Esophagus muscularis mucosa (tissue), 4 donors: ENCODE data around the gene COQ9. TPM values are rescaled to one million over a fixed set of nuclear protein-coding genes. Genes with fewer than 3 reads are reported as not detected.

Experiments used
- DNase-seq: peaks from one replicate; pipeline ENCODE4 v3.0.0-alpha.2; 2017; ENCODE audit errors: extremely low spot score
- H3K27ac ChIP-seq, 4 donors: fragments of 200-600 bp; sonication (generic); replicated peaks in 1 of 4; 1 replicate in 3 of 4; 2 replicates in 1 of 4; pipeline ENCODE4 v1.5.1; 2016 to 2019; ENCODE audit warnings: mild to moderate bottlenecking in 1 of 4
- H3K27me3 ChIP-seq, 4 donors: fragments of 200-600 bp; sonication (generic); one replicate each; pipeline versions ENCODE4 v1.5.1 to v1.6.0; 2016 to 2019
- H3K36me3 ChIP-seq, 4 donors: fragments of 200-600 bp; sonication (generic); one replicate each; pipeline ENCODE4 v1.5.1; 2016 to 2019
- H3K4me1 ChIP-seq, 4 donors: fragments of 200-600 bp; sonication (generic); one replicate each; pipeline ENCODE4 v1.5.1; 2016 to 2019
- H3K4me3 ChIP-seq, 4 donors: fragments of 200-600 bp; sonication (generic); 1 replicate in 2 of 4; 2 replicates in 2 of 4; pipeline ENCODE4 v1.5.1; 2016 to 2019; ENCODE audit warnings: mild to moderate bottlenecking in 4 of 4, moderate library complexity in 1 of 4
- H3K9me3 ChIP-seq, 4 donors: fragments of 200-600 bp; sonication (generic); 1 replicate in 3 of 4; 2 replicates in 1 of 4; pipeline ENCODE4 v1.5.1; 2016 to 2019
- EP300 ChIP-seq: sonication (generic); formaldehyde crosslinking; IDR thresholded peaks from one replicate; pipeline ENCODE4 v1.6.1; 2017; ENCODE audit warnings: antibody characterized with exemption
- POLR2A ChIP-seq: fragments of 450-650 bp; IDR thresholded peaks from one replicate; pipeline ENCODE4 v1.6.1; 2017; ENCODE audit warnings: antibody characterized with exemption, moderate library complexity, mild to moderate bottlenecking, low read depth
- POLR2AphosphoS5 ChIP-seq, 2 donors: sonication (generic); formaldehyde crosslinking; IDR thresholded peaks; one replicate each; pipeline ENCODE4 v1.6.1; 2017; ENCODE audit warnings: antibody characterized with exemption in 2 of 2
- WGBS: methylation state at CpG from one replicate; pipeline ENCODE4 v1.1.5; 2018; 5-methylcytosine and 5-hydroxymethylcytosine counted together
- intact Hi-C: fragments of 100-400 bp; cut with DNase I; formaldehyde crosslinking; loops from one replicate; pipeline ENCODE4 v1.15.1; 2023
- total RNA-seq, 4 donors: library from RNA; depleted of rRNA; stranded (reverse); fragments of >200 nt; gene quantifications; one replicate each; pipeline versions ENCODE4 v1.1.0 to v1.2.1, GENCODE V29; 2016
- TF ChIP-seq, protein P1 (sequence below), 3 experiments: fragments of 200-600 bp in 2 of 3; fragments of 450-650 bp in 1 of 3; sonication (generic) in 2 of 3; IDR thresholded peaks; one replicate each; pipeline ENCODE4 v1.5.1; 2017 to 2019; ENCODE audit warnings: antibody characterized with exemption in 3 of 3, mild to moderate bottlenecking in 2 of 3, moderate library complexity in 1 of 3

Gene COQ9
- total RNA-seq, 4 donors from 2014 or later = 77.2 to 115 (median 93.3) TPM

DNA sequence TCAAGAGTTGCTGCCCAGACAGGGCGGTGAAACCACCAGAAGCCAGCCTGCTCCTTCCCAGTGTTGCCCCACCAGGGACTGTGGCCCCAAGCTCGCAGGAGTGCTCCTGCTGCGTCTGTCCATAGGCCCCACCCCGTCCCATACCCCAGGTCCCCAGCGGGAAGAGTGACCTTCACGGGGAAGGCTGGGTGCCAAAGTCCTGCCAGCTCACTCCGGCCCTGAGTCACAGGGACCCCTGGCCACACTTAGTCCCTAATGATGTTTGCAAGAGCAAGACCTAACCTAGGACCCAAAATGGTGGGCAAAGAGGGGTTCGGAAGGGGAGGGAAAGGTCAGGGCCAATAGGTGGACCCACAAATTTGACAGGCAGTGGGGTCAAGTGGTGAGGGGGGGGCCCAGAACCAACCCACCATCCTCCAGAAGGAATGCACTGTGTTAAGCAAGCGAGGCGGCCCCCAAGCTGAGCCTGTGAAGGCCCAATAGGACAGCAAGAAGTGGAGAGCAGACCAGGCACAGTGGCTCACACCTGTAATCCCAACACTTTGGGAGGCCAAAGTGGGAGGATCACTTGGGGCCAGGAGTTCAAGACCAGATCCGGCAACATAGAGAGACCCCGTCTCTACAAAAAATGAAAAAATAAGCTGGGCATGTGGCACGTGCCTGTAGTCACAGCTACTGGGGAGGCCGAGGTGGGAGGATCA is 35.7 kb downstream of the COQ9 start:
- 92% methylated on average over 12 of the region's 14 CpGs for WGBS
- Histone ChIP-seq H3K36me3 (no peaks in the 10 kb centered on the region), H3K27me3 (no peaks in the 10 kb centered on the region), H3K4me3 (no peak overlapping the region), H3K27ac (no peak overlapping the region), H3K4me1 (peaks cover 31 to 66% (median 56%) of the 10 kb centered on the region in 4 donors), H3K9me3 (no peaks in the 10 kb centered on the region)
- no peak for DNase-seq
- intact Hi-C loops = loop anchor here (5.0 kb wide), 1 partner anchor 34 kb away; no protein-coding TSS in a partner anchor
- TF ChIP-seq, protein P1, sequence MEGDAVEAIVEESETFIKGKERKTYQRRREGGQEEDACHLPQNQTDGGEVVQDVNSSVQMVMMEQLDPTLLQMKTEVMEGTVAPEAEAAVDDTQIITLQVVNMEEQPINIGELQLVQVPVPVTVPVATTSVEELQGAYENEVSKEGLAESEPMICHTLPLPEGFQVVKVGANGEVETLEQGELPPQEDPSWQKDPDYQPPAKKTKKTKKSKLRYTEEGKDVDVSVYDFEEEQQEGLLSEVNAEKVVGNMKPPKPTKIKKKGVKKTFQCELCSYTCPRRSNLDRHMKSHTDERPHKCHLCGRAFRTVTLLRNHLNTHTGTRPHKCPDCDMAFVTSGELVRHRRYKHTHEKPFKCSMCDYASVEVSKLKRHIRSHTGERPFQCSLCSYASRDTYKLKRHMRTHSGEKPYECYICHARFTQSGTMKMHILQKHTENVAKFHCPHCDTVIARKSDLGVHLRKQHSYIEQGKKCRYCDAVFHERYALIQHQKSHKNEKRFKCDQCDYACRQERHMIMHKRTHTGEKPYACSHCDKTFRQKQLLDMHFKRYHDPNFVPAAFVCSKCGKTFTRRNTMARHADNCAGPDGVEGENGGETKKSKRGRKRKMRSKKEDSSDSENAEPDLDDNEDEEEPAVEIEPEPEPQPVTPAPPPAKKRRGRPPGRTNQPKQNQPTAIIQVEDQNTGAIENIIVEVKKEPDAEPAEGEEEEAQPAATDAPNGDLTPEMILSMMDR (IDR thresholded peaks at IDR 0.05) = no peak
- TF ChIP-seq POLR2A = no peak
- TF ChIP-seq EP300 = no peak
- TF ChIP-seq POLR2AphosphoS5 (IDR thresholded peaks at IDR 0.05) = no peak

DNA sequence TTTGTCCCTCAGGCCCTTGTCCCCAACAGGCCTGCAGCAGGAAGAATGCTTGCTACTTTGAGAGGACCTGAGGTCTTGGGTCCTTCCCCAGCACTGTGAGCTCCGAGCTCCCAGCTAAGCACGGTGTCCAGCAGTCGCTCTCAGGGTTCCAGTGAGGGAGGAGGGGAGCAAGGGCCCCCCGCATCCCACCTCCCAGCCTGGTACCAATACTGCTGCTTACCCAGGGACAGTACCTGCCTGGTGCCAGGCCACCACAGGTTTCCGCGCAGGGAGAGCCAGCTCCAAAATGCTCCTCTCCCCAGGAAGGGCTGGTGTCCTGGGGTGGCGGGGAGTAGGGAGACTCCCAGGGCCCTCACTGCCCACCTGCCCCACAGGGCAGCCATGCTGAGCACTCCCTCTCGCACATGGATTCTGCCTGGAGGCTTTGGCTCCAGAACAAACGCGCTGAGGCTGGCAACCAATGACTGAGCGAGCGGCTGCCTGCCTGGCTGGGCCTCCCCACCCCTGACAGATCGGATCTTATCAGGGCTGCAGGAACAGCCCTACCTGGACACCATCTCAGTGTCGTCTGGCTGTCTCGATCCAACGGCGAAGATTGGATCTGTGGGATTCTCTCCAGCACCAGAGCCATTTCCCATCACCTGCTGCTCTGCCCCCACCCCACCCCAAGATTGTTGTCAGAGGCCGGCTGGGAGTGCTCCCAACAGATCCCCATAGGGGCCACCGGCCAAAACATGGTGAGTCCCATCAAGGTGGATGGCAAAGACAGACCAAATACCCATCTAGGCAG is 36.6 kb downstream of the COQ9 start:
- WGBS = 92% methylated on average over 19 of the region's 19 CpGs
- Histone ChIP-seq H3K27me3 (no peaks in the 10 kb centered on the region), H3K9me3 (no peaks in the 10 kb centered on the region), H3K36me3 (no peaks in the 10 kb centered on the region), H3K4me1 (peaks cover 31 to 57% (median 47%) of the 10 kb centered on the region in 4 donors), H3K4me3 (no peak overlapping the region), H3K27ac (no peak overlapping the region)
- intact Hi-C loops = loop anchor here (5.0 kb wide), 1 partner anchor 33 kb away; no protein-coding TSS in a partner anchor
- DNase-seq = no peak
- TF ChIP-seq POLR2A = no peak

DNA sequence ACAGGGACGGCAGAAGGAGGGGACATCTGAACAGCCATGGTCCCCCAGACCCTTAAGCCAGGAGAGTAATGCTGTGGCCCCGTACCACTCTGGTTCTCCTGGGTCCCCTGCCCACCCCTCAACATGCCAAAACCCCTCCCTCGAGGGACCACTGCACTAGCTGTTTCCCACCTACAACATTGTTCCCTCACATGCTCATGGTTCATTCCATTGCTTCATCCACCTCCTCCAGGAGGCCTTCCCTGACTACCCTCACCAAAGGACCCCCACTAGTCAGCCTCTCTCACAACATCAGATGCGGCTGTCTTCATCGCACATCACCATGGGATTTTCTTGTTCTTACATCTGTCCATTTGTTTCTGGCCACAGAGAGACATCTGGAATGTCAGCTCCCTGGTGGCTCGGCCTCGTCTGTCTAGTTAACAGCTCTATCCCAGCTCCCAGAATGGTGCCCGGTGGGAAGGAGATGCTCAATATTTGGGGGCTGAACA is 37.3 kb downstream of the COQ9 start:
- TF ChIP-seq POLR2A (no peak), EP300 (no peak), POLR2AphosphoS5 (IDR thresholded peaks at IDR 0.05) (no peak)
- TF ChIP-seq, protein P1 (IDR thresholded peaks at IDR 0.05) = no peak
- 95% methylated on average over 7 of the region's 8 CpGs for WGBS

DNA sequence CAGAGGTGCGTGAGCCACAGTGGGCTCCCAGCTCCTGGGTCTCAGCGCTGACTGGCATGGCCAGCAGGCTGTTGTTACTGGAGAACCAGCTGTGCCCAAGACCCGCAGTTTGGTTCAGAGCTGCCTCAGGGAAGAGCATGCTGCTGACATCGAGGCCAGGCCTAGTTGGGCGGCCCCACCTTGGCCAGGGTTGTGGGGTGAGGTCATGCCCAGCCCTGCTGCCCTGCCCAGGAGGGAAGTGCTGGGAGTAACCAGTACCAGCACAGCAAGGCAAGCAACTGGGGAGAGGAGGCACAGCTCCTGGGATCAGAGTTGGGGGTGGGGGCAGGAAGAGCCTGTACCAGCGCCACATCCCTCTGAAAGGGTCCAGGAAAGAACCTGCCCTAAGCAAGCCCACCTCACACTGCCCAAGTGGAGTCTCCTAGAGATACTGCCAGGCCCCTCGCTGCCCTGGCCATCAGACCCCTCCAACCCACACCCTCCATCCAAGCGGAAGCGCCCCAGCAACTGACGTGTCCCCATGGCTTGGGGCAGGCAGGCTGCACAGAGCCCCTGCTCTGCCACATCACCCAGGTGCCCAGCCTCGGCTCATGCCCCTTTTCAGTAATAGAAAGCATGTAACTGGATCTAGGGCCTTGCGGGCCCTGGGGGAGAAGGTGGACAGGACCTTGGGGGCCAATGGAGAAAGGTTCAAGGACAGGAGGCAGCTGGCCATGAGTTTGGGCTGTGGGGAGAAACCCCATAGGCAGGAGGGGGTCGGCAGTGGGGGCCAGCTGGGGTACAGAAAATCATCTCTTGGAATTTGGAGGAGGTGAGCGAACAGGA is 38.0 kb downstream of the COQ9 start:
- DNase-seq = no peak
- Histone ChIP-seq H3K9me3 (no peaks in the 10 kb centered on the region), H3K27ac (peak overlapping the region; percentile 70 to 78 (median 74)), H3K36me3 (no peaks in the 10 kb centered on the region), H3K4me3 (peak overlapping the region; percentile 73 to 81 (median 80)), H3K27me3 (no peaks in the 10 kb centered on the region), H3K4me1 (peaks cover 21 to 43% (median 33%) of the 10 kb centered on the region in 4 donors)
- intact Hi-C loops = loop anchor here (5.0 kb wide), 1 partner anchor 52 kb away; the partner anchor contains the start of gene CCDC102A
- TF ChIP-seq POLR2A (no peak), POLR2AphosphoS5 (IDR thresholded peaks at IDR 0.05) (no peak)
- WGBS = 64% methylated on average over 10 of the region's 14 CpGs

More for the DNA sequence above, 37.3 kb downstream of the COQ9 start:
- H3K36me3 ChIP-seq = no peaks in the 10 kb centered on the region
- H3K9me3 ChIP-seq = no peaks in the 10 kb centered on the region
- intact Hi-C loops = loop anchor here (5.0 kb wide), 2 partner anchors 33 to 53 kb away; partner anchors contain the start of gene CCDC102A
- peak overlapping the region in 1 of 4 donors; percentile 78 for H3K27ac ChIP-seq
- peaks cover 28 to 50% (median 40%) of the 10 kb centered on the region in 4 donors for H3K4me1 ChIP-seq
- no peak overlapping the region for H3K4me3 ChIP-seq
- H3K27me3 ChIP-seq = no peaks in the 10 kb centered on the region
- no peak for DNase-seq
